ENCODE data around the gene LMNA. TPM values are rescaled to one million over a fixed set of nuclear protein-coding genes. Genes with fewer than 3 reads are reported as not detected.
"Not testable (repeated sequence)": the region's sequence is repeated elsewhere in the genome, so short reads cannot be mapped to it uniquely, and the experiment has no call there.

LMNA gene
- total and polyA plus RNA-seq, 2 experiments from 2014 or later: 208 to 345 TPM

DNA sequence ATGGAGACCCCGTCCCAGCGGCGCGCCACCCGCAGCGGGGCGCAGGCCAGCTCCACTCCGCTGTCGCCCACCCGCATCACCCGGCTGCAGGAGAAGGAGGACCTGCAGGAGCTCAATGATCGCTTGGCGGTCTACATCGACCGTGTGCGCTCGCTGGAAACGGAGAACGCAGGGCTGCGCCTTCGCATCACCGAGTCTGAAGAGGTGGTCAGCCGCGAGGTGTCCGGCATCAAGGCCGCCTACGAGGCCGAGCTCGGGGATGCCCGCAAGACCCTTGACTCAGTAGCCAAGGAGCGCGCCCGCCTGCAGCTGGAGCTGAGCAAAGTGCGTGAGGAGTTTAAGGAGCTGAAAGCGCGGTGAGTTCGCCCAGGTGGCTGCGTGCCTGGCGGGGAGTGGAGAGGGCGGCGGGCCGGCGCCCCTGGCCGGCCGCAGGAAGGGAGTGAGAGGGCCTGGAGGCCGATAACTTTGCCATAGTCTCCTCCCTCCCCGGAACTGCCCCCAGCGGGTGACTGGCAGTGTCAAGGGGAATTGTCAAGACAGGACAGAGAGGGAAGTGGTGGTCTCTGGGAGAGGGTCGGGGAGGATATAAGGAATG, 505 bp downstream of the LMNA start:
- H3K36me3 ChIP-seq (replicated peaks; ENCODE audit: insufficient read depth, low read depth): no peaks in the 10 kb centered on the region
- TF ChIP-seq EZH2phosphoT487 (IDR thresholded peaks at IDR 0.05; ENCODE audit: low read depth, severe bottlenecking, unreplicated experiment) (no peak), EZH2 (IDR thresholded peaks at IDR 0.05; ENCODE audit: borderline replicate concordance) (no peak)
- TF ChIP-seq, protein P1, sequence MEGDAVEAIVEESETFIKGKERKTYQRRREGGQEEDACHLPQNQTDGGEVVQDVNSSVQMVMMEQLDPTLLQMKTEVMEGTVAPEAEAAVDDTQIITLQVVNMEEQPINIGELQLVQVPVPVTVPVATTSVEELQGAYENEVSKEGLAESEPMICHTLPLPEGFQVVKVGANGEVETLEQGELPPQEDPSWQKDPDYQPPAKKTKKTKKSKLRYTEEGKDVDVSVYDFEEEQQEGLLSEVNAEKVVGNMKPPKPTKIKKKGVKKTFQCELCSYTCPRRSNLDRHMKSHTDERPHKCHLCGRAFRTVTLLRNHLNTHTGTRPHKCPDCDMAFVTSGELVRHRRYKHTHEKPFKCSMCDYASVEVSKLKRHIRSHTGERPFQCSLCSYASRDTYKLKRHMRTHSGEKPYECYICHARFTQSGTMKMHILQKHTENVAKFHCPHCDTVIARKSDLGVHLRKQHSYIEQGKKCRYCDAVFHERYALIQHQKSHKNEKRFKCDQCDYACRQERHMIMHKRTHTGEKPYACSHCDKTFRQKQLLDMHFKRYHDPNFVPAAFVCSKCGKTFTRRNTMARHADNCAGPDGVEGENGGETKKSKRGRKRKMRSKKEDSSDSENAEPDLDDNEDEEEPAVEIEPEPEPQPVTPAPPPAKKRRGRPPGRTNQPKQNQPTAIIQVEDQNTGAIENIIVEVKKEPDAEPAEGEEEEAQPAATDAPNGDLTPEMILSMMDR (IDR thresholded peaks at IDR 0.05; ENCODE audit: poor library complexity): no peak
- peaks cover 46% of the 10 kb centered on the region for H4K20me1 ChIP-seq (ENCODE audit: insufficient read depth, poor library complexity, severe bottlenecking)
- no peaks in the 10 kb centered on the region for H3K9me2 ChIP-seq (replicated peaks; ENCODE audit: insufficient read depth)
- no peak overlapping the region for H2AFZ ChIP-seq
- 8% methylated on average over 44 of the region's 49 CpGs for WGBS (ENCODE audit: low lambda C conversion rate, missing lambda C conversion rate)
- peaks cover 54% of the 10 kb centered on the region for H3K79me2 ChIP-seq
- H3K27me3 ChIP-seq: no peaks in the 10 kb centered on the region
- peak overlapping the region; percentile 83 for H3K4me2 ChIP-seq
- peak overlapping the region; percentile 91 for H3K4me3 ChIP-seq
- DNase-seq (ENCODE audit: low spot score): peak; percentile 18
- peaks cover 57% of the 10 kb centered on the region for H3K4me1 ChIP-seq (ENCODE audit: insufficient read depth)
- H3K9me3 ChIP-seq (ENCODE audit: low read depth): no peaks in the 10 kb centered on the region
- peak overlapping the region; percentile 96 for H3K27ac ChIP-seq

- Histone ChIP-seq H3K79me2 (peaks cover 61% of the 10 kb centered on the region), H3K9me2 (replicated peaks; ENCODE audit: insufficient read depth) (no peaks in the 10 kb centered on the region), H3K4me3 (peak overlapping the region; percentile 91), H3K4me1 (ENCODE audit: insufficient read depth) (peaks cover 65% of the 10 kb centered on the region), H3K27ac (peak overlapping the region; percentile 96), H3K4me2 (peak overlapping the region; percentile 83), H2AFZ (no peak overlapping the region), H3K36me3 (replicated peaks; ENCODE audit: insufficient read depth, low read depth) (no peaks in the 10 kb centered on the region), H4K20me1 (ENCODE audit: insufficient read depth, poor library complexity, severe bottlenecking) (peaks cover 52% of the 10 kb centered on the region), H3K9me3 (ENCODE audit: low read depth) (no peaks in the 10 kb centered on the region), H3K27me3 (no peaks in the 10 kb centered on the region)
- 20% methylated on average over 18 of the region's 19 CpGs for WGBS (ENCODE audit: low lambda C conversion rate, missing lambda C conversion rate)
- TF ChIP-seq EZH2 (IDR thresholded peaks at IDR 0.05; ENCODE audit: borderline replicate concordance) (no peak), EZH2phosphoT487 (IDR thresholded peaks at IDR 0.05; ENCODE audit: low read depth, severe bottlenecking, unreplicated experiment) (no peak)
- TF ChIP-seq, protein P1 (IDR thresholded peaks at IDR 0.05; ENCODE audit: poor library complexity): no peak
- DNase-seq (ENCODE audit: low spot score): peak; percentile 68
Observed at GRCh38 chr1:156115514-156116374, 1.2 kb downstream of the LMNA start.

GRCh38 chr1:156116731-156117130, 2.2 kb downstream of the LMNA start:
- Histone ChIP-seq H3K79me2 (peaks cover 71% of the 10 kb centered on the region), H3K4me1 (ENCODE audit: insufficient read depth) (peaks cover 71% of the 10 kb centered on the region), H3K4me2 (peak overlapping the region; percentile 83), H3K27ac (peak overlapping the region; percentile 96), H4K20me1 (ENCODE audit: insufficient read depth, poor library complexity, severe bottlenecking) (peaks cover 61% of the 10 kb centered on the region), H3K4me3 (peak overlapping the region; percentile 91)
- 93% methylated on average over 5 of the region's 5 CpGs for WGBS (ENCODE audit: low lambda C conversion rate, missing lambda C conversion rate)
- H3K27me3 ChIP-seq; H2AFZ ChIP-seq; H3K9me2 ChIP-seq (replicated peaks; ENCODE audit: insufficient read depth); H3K9me3 ChIP-seq (ENCODE audit: low read depth); DNase-seq (ENCODE audit: low spot score); H3K36me3 ChIP-seq (replicated peaks; ENCODE audit: insufficient read depth, low read depth): not testable (repeated sequence)

Measured in hepatocyte (in vitro differentiated cells).